Ovary (tissue), 9 donors: ENCODE measurements around the gene HOXB8. TPM values are rescaled to one million over a fixed set of nuclear protein-coding genes. Genes with fewer than 3 reads are reported as not detected.

Source experiments
- DNase-seq, 5 donors: peaks; one replicate each; pipeline ENCODE4 v3.0.0-alpha.2; 2019 to 2020
- H3K27ac ChIP-seq, 2 donors: fragments of 200-600 bp; one replicate each; pipeline versions ENCODE4 v1.5.1 to v1.8.0; 2019 to 2022
- H3K27me3 ChIP-seq: fragments of 200-600 bp; one replicate; pipeline ENCODE4 v1.8.0; 2022
- H3K36me3 ChIP-seq: fragments of 200-600 bp; sonication (generic); one replicate; pipeline ENCODE4 v1.5.1; 2019
- H3K4me1 ChIP-seq: one replicate; pipeline ENCODE4 v1.8.1; 2013; ENCODE audit warnings: mild to moderate bottlenecking, moderate library complexity; ENCODE audit not compliant: insufficient read depth
- H3K4me3 ChIP-seq: fragments of 200-600 bp; sonication (generic); one replicate; pipeline ENCODE4 v1.5.1; 2017
- H3K9me3 ChIP-seq, 2 donors: fragments of 200-600 bp in 1 of 2; sonication (generic) in 1 of 2; one replicate each; pipeline versions ENCODE4 v1.5.1 to v1.8.1; 2013 to 2019; ENCODE audit warnings: mild to moderate bottlenecking in 1 of 2, moderate library complexity in 1 of 2
- CTCF ChIP-seq, 3 donors: fragments of 450-650 bp in 2 of 3; fragments of 200-600 bp in 1 of 3; IDR thresholded peaks; one replicate each; pipeline versions ENCODE4 v1.5.1 to v1.8.0; 2016 to 2022; ENCODE audit warnings: antibody characterized with exemption in 3 of 3, mild to moderate bottlenecking in 1 of 3
- EP300 ChIP-seq: sonication (generic); formaldehyde crosslinking; IDR thresholded peaks from one replicate; pipeline ENCODE4 v1.6.1; 2017; ENCODE audit warnings: antibody characterized with exemption
- POLR2A ChIP-seq: fragments of 450-650 bp; IDR thresholded peaks from one replicate; pipeline ENCODE4 v1.6.1; 2017; ENCODE audit warnings: antibody characterized with exemption, mild to moderate bottlenecking, moderate library complexity
- WGBS, 3 donors: extraction: QIAGEN DNeasy Blood & Tissue Kit in 1 of 3; methylation state at CpG; one replicate each; pipeline versions ENCODE4 v1.1.5 to v1.1.7; 2013 to 2017; 5-methylcytosine and 5-hydroxymethylcytosine counted together
- intact Hi-C, 4 donors: fragments of 100-400 bp; cut with DNase I; formaldehyde crosslinking; loops; one replicate each; pipeline versions ENCODE4 v1.11.0 to v1.15.1; 2022 to 2023
- polyA plus RNA-seq, 2 donors: library from polyadenylated mRNA; stranded (reverse); fragments of 200-250 nt in 1 of 2; fragments of 350-450 nt in 1 of 2; fragmentation: Illumina TruSeq in 1 of 2; extraction: RNeasy Lipid Tissue Mini Kit (QIAGEN cat#74804) in 1 of 2; gene quantifications; one replicate each; pipeline ENCODE4 v1.2.3, GENCODE V29; 2013 to 2014
- total RNA-seq, 7 donors: library from RNA; depleted of rRNA in 2 of 7; stranded (reverse); fragments of >200 nt in 2 of 7; fragmentation: NEBNext Ultra II Directional in 3 of 7; extraction: Animal tissue kit (Norgen Biotek cat#: 25700) in 3 of 7; gene quantifications; one replicate each; pipeline versions ENCODE4 v1.1.0 to v1.2.4, GENCODE V29; 2016 to 2023
- donor health status: DM: no; HTN: no; CAD: no; lungs with moderate emphysema.
- donor health status: DM: no; HTN: no; CAD: no.
- donor health status: Bipolar disorder and iron deficiency.
- donor health status: DM: yes; HTN: yes; CAD: no.
- donor health status: DM: no; HTN: no; CAD: no.
- donor health status: DM: yes; HTN: yes; CAD: no.

Gene HOXB8
- total and polyA plus RNA-seq, 9 donors: 0.17 to 2.5 (median 0.28) TPM; not detected in 4

- no peak overlapping the region for H3K27ac ChIP-seq
- WGBS, 3 donors: 58 to 74% (median 63%) methylated on average over 1 of the region's 1 CpG
- H3K4me1 ChIP-seq: no peaks in the 10 kb centered on the region
- TF ChIP-seq EP300 (no peak), CTCF (IDR thresholded peaks at IDR 0.05) (no peak), POLR2A (no peak)
- no peak overlapping the region for H3K4me3 ChIP-seq
- DNase-seq: no peak
- H3K36me3 ChIP-seq: no peaks in the 10 kb centered on the region
- no peaks in the 10 kb centered on the region for H3K27me3 ChIP-seq
- H3K9me3 ChIP-seq: no peaks in the 10 kb centered on the region
- intact Hi-C loops: no loop called here
These were observed 32.8 kb upstream of the HOXB8 start for GRCh38 chr17:48647963-48648245.

GRCh38 chr17:48647103-48647962 is 32.2 kb upstream of the HOXB8 start:
- Histone ChIP-seq H3K27me3 (no peaks in the 10 kb centered on the region), H3K4me3 (peak overlapping the region; percentile 34), H3K27ac (no peak overlapping the region), H3K9me3 (no peaks in the 10 kb centered on the region), H3K36me3 (no peaks in the 10 kb centered on the region), H3K4me1 (no peaks in the 10 kb centered on the region)
- no peak for DNase-seq
- TF ChIP-seq EP300 (no peak), CTCF (IDR thresholded peaks at IDR 0.05) (no peak), POLR2A (no peak)
- intact Hi-C loops: no loop called here
- 1% methylated on average over 30 of the region's 30 CpGs for WGBS, 3 donors

GRCh38 chr17:48646183-48647102 is 31.4 kb upstream of the HOXB8 start:
- Histone ChIP-seq H3K4me3 (peak overlapping the region; percentile 14), H3K4me1 (no peaks in the 10 kb centered on the region), H3K27me3 (no peaks in the 10 kb centered on the region), H3K9me3 (no peaks in the 10 kb centered on the region), H3K36me3 (no peaks in the 10 kb centered on the region), H3K27ac (no peak overlapping the region)
- intact Hi-C loops: no loop called here
- TF ChIP-seq POLR2A: no peak
- TF ChIP-seq EP300: no peak
- no peak for TF ChIP-seq CTCF (IDR thresholded peaks at IDR 0.05)
- DNase-seq: no peak
- WGBS, 3 donors: 1 to 2% (median 1%) methylated on average over 55 to 80 of the region's 80 CpGs

- no peaks in the 10 kb centered on the region for H3K36me3 ChIP-seq
- H3K4me3 ChIP-seq: no peak overlapping the region
- no peaks in the 10 kb centered on the region for H3K4me1 ChIP-seq
- intact Hi-C loops: no loop called here
- 7 to 18% (median 14%) methylated on average over 14 of the region's 14 CpGs for WGBS, 3 donors
- no peak overlapping the region for H3K27ac ChIP-seq
- H3K27me3 ChIP-seq: no peaks in the 10 kb centered on the region
- no peaks in the 10 kb centered on the region for H3K9me3 ChIP-seq
- TF ChIP-seq CTCF (IDR thresholded peaks at IDR 0.05) (no peak), EP300 (no peak), POLR2A (no peak)
- DNase-seq: no peak
These were observed 30.6 kb upstream of the HOXB8 start for GRCh38 chr17:48645639-48646182.
